GM12878 (cell line): ENCODE results near the gene GAB1.

ENCODE experiments used
- CBX3 ChIP-seq: fragments of 200-600 bp; sonication (generic); IDR thresholded peaks from 2 replicates; pipeline ENCODE4 v1.6.1; 2016; ENCODE audit warnings: low read depth, borderline replicate concordance
- EZH2 ChIP-seq: IDR thresholded peaks from 2 replicates; pipeline ENCODE4 v1.6.1; 2012; ENCODE audit warnings: low read depth, mild to moderate bottlenecking, control low read depth, inconsistent platforms, low read length, borderline replicate concordance; ENCODE audit not compliant: control insufficient read depth
- POLR2A ChIP-seq: IDR thresholded peaks from 2 replicates; pipeline ENCODE4 v1.6.1; 2011; ENCODE audit warnings: low read depth, mild to moderate bottlenecking, low read length
- POLR2AphosphoS5 ChIP-seq: IDR thresholded peaks from 2 replicates; pipeline ENCODE4 v1.6.1; 2011; ENCODE audit warnings: mild to moderate bottlenecking, low read length, inconsistent platforms
- RAD21 ChIP-seq: IDR thresholded peaks from 2 replicates; pipeline ENCODE4 v1.6.1; 2011; ENCODE audit warnings: mild to moderate bottlenecking, low read depth, low read length, moderate library complexity; ENCODE audit not compliant: insufficient read depth
- RCOR1 ChIP-seq: conservative IDR thresholded peaks from 2 replicates; pipeline ENCODE4 v1.6.1; 2012; ENCODE audit warnings: low read depth, low read length, improper control_type of control experiment
- ZNF217 ChIP-seq: fragments of 450-650 bp; IDR thresholded peaks from 2 replicates; pipeline ENCODE4 v1.6.1; 2017; ENCODE audit warnings: antibody characterized with exemption, mild to moderate bottlenecking
- ZSCAN29 ChIP-seq: fragments of 450-650 bp; IDR thresholded peaks from 2 replicates; pipeline ENCODE4 v1.6.1; 2017; ENCODE audit warnings: mild to moderate bottlenecking, moderate library complexity
- TF ChIP-seq, protein P1 (sequence below): fragments of 450-650 bp; IDR thresholded peaks from 2 replicates; pipeline ENCODE4 v1.6.1; 2018; ENCODE audit warnings: mild to moderate bottlenecking, low read depth, moderate library complexity; ENCODE audit not compliant: partially characterized antibody

DNA sequence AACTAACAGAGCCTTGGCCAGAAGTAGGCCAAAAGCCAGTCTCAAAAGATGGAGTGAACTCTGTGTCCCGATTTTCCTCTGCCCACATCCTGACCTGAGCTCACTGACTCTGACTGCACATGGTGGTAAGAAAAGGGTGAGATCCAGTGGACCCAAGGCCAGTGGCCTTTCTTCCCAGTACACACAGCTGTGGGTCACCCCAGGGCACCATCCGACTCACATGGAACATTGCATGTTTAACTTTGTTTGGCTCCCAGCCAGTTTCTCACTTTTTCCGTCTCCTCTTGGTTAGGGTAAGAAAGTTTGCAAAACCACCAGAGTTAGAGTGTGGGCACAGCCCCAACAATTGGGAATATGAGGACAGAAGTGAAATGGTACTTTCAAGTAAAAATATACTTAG, 69.8 kb downstream of the GAB1 start:
- no peak for TF ChIP-seq RAD21
- TF ChIP-seq RCOR1, result no peak
- TF ChIP-seq EZH2, result no peak
- TF ChIP-seq, protein P1, sequence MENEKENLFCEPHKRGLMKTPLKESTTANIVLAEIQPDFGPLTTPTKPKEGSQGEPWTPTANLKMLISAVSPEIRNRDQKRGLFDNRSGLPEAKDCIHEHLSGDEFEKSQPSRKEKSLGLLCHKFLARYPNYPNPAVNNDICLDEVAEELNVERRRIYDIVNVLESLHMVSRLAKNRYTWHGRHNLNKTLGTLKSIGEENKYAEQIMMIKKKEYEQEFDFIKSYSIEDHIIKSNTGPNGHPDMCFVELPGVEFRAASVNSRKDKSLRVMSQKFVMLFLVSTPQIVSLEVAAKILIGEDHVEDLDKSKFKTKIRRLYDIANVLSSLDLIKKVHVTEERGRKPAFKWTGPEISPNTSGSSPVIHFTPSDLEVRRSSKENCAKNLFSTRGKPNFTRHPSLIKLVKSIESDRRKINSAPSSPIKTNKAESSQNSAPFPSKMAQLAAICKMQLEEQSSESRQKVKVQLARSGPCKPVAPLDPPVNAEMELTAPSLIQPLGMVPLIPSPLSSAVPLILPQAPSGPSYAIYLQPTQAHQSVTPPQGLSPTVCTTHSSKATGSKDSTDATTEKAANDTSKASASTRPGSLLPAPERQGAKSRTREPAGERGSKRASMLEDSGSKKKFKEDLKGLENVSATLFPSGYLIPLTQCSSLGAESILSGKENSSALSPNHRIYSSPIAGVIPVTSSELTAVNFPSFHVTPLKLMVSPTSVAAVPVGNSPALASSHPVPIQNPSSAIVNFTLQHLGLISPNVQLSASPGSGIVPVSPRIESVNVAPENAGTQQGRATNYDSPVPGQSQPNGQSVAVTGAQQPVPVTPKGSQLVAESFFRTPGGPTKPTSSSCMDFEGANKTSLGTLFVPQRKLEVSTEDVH, result no peak
- TF ChIP-seq ZSCAN29, result no peak
- TF ChIP-seq ZNF217, result no peak
- no peak for TF ChIP-seq POLR2A
- TF ChIP-seq CBX3, result no peak
- no peak for TF ChIP-seq POLR2AphosphoS5
